Dermis blood vessel endothelial cell (primary cell): ENCODE results near the gene MKLN1. TPM values are rescaled to one million over a fixed set of nuclear protein-coding genes. Genes with fewer than 3 reads are reported as not detected.
"Not testable (repeated sequence)": the region's sequence is repeated elsewhere in the genome, so short reads cannot be mapped to it uniquely, and the experiment has no call there.

Source experiments
- DNase-seq: peaks from one replicate; pipeline ENCODE4 v3.0.0; 2010
- total RNA-seq: library from RNA; depleted of rRNA; stranded (reverse); fragments of >200 nt; gene quantifications from 2 replicates; pipeline ENCODE4 v1.2.3, GENCODE V29; 2014

Gene MKLN1
- total RNA-seq, 1 donor from 2014 or later = 34.5 TPM

DNA sequence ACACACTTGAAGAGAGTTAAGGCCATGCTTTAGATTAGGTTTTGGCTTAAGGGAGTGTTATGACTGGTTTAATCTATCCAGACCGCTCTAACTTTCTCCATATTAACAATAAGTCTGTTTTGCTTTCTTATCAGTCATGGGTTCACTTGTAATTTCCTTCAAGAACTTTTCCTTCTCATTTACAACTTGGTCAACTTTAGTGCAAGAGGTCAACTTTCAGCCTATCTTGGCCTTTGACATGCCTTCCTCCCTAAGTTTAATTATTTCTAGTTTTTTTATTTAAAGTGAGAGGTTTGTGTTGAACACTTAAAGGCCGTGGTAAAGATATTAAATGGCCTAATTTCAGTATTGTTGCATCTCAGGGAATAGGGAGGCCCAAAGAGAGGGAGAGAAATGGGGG, 75.6 kb downstream of the MKLN1 start:
- DNase-seq = no peak

DNA sequence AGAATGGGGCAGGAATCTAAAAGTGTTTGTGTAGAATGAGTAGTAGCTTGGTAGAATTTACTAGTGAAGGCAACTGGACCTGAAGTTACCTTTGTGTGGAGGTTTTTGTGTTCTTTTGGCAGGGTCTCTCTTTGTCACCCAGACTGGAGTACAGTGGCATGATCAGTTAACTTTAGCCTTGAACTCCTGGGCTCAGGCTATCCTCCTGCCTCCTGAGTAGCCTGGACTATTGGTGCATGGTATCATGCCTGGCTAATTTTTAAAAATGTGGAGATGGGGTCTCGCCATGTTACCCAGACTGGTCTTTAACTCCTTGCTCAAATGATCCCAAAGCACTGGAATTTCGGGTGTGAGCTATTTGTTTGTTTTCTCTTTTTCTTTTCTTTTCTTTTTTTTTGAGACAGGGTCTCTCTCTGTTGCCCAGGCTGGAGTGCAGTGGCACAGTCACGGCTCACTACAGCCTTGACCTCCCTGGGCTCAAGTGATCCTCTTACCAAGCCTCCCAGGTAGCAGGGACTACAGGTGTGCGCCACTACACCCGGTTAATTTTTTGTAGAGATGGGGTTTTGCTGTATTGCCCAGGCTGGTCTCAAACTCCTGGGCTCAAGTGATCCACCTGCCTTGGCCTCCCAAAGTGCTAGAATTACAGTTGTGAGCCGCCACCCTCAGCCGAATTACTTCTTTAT, 76.7 kb downstream of the MKLN1 start:
- DNase-seq = no peak

DNA sequence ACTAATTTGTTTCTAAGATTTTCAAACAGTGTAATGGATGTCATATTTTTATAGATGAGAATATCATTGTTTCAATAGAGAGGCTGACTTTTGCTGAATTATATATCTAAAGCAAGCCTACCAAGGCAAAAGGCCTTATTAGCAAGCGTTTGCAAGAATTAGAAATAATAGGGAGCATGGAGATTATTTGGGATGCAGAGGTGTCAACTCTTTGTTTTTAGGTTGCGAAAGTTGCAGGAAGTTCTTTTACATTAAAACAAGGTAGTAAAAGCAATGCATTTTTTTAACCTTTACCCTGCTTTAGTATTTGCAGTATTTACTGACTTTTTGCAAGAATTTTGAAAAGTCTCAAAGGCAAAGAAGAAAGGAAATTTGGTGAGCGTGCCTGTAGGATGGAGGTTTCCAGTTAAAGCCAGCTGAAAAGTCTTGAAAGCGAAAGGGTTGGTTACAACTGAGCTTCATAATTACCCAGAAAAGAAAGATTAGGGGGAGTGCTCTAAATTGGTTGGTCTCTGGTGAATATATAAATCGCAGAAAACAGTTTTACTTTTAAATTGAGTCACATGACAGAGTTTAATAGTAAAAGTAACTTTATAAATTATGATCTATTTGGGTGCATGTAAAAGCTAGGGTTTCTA, 81.6 kb downstream of the MKLN1 start:
- DNase-seq = no peak

DNA sequence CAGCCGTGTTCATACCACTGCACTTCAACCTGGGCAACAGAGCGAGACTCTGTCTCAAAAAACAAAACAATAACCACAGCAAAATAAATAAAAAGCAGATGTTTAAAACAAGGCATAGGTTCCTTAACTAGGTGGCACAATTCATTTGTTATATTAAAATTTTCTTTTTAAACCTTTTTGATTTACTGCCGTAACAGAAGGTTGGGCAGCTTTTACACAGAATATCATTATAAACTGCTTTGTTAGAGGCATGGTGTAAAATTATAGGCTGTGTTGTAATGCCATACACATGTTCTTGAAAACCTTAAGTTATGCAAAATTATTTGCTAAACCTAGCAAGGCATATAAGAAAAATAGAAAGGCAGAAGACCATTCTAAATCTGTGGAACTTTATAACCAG, 84.4 kb downstream of the MKLN1 start:
- DNase-seq = no peak

DNA sequence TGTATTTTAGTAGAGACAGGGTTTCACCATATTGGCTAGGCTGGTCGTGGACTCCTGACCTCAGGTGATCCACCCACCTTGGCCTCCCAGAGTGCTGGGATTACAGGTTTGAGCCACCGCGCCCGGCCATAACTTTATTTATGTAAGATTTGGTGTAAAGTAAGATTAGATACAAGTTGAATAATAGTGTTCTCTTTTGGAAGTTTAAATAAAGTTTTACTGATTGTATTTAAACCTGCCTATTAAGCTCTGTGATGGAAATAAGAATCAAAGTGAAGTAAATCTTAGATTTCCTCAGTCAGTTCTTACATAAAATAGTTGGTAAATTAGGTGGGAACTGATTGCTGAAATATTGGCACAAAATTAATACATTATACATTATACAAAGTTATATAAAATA, 86.0 kb downstream of the MKLN1 start:
- DNase-seq = no peak

DNA sequence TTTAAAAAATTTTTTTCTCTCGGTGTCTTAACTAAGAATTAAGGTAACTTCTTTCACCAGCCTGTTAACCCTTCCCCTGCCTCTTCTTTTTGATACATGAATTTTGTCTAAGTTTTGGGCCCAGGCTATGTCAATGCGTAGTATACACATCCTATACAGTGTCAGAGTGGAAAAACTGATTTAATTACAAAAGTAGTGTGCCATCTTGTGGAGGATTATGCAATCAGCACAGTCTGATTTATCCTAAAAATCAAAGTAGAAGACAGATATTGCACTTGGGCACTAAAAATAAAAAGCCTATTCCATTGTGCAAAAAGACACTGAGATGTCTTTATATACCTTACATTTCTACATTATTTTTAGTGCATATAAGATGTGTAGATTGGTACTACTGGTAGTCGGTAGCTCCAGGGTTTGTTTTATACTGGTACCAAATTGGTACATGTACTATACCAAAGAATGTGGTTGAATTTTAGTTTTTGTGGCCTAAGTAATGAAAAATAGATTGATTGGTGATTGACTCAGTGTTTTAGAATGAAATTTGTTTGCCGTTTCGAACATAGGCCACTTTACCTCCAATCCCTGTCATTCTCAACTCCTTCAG, 96.6 kb downstream of the MKLN1 start:
- peak; percentile 73 for DNase-seq

DNA sequence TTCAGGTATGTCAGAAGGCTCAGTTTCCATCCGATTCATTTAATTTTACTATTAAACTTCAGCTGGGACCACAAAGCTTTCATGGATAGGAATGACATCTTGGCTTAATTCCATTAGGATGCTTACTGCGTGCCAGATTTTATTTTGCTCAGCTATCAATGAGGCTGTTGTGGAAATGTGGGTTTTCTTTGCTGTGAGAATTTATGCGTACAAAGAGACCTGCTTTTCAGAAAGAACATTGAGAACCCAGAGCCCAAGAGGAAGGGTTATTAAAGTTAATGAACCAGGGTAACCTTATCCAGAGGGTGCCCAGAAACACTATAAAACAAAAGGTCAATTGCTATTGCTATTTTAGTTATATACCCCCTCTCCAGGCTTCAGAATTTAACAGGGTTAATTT, 98.3 kb downstream of the MKLN1 start:
- no peak for DNase-seq

DNA sequence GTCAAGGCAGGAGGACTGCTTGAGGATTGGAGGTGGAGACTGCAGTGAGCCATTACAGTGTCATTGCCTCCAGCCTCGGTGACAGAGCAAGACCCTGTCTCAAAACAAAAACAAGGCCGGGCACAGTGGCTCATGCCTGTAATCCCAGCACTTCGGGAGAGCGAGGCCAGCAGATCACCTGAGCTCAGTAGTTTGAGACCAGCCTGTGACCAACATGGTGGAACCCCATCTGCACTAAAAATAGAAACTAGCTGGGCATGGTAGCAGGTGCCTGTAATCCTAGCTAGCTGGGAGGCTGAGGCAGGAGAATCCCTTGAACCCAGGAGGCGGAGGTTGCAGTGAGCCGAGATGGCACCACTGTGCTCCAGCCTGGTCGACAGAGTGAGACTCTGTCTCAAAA, 103.2 kb downstream of the MKLN1 start:
- DNase-seq = not testable (repeated sequence)

DNA sequence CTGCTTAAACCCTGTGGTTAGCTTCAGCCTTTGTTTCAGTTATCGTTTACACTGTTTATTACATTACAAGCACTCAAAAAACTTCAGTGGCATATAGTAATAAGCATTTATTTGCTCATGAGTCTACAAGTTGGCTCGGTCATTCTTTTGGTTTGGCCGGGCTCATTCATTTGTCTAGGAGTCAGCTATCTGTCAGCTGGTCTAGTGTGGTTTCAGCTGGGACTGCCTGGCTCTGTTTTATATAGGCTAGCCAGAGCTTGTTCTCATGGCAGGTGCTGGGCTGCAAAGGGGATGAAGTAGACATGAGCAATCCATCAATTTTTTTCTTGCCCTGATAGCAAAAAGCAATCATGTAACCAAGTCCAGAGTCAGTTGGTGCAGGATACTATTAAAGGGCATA, 103.6 kb downstream of the MKLN1 start:
- no peak for DNase-seq

DNA sequence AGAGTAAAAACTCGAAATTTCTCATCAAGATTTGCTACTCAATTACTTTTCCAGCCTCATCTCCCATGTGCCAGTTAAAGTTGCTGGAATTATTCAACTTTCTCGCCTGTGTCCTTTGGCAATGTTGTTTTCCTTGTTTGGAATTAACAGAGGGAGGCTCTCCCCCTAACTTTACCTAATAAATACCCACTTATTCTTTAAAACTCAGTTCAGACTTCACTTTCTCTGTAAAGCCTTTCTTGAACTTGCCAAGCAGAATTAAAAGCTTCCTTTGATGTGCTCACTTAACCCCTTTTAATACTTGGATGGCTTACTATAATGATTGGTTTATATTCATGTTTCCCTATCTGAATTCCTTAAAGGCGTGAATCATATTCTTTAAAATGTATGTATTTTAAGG, 104.1 kb downstream of the MKLN1 start:
- DNase-seq = no peak

DNA sequence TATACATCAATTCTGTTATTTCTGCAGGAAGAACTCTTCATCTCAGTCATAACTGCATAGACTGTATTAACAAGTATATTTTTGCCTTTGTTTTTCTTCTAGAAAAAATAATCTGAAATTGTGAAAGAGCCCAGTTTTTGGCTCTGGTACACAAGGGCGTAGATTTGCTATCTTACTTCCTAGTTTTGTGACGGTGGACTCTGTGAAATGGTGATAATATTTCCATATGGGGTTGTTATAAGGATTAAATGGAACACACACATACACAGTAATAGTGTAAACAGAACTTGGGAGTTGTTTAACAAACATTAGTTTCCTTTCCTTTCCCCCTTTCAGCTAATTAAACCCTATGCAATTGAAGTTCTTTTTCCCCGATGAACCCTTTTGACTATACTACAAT, 108.7 kb downstream of the MKLN1 start:
- no peak for DNase-seq

DNA sequence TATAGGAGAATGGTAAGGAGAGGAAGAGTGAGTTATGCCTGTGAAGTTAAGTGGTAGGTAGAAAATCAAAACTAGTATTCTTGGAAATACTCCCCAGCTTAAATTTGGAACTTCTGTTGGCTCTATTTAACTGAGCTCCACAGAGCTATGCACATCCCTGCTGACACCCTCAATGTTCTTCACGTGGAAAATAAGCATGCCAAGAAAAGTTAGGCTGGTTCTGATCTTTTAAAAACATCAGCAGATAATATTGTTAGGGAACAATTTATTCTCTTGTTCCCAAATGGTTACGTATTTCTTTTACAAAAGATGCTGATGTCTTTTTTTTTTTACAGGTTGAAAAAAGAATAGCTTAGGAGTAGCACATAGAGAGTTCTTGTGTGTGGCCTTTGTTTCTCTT, 111.3 kb downstream of the MKLN1 start:
- no peak for DNase-seq

DNA sequence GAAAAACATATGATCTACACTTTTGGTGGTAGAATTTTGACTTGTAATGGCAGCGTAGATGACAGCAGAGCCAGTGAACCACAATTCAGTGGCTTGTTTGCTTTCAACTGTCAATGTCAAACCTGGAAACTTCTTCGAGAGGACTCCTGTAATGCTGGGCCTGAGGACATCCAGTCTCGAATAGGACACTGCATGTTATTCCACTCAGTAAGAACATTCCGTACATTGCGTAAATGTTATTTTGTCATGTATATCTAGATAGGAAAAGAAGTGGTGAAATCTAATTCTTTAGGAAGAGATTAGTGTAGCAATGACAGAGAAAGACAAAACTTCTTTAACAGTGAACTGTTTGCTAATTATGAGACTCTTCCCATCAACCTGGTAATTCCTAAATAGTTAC, 115.8 kb downstream of the MKLN1 start:
- DNase-seq = no peak

DNA sequence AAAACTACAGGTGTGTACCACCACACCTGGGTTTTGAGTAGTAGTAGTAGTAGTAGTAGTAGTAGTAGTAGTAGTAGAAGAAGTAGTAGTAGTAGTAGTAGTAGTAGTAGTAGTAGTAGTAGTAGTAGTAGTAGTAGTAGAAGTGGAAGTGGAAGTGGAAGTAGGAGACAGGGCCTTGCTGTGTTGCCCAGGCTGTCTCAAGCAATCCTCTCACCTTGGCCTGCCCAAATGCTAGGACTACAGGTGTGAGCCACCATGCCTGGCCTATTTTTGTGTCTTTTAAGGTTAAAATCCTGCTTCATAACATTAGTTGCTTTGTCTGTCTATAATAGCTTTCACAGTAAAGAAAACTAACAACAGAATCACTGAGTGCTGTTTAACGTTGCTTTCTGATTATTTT, 117.0 kb downstream of the MKLN1 start:
- no peak for DNase-seq

DNA sequence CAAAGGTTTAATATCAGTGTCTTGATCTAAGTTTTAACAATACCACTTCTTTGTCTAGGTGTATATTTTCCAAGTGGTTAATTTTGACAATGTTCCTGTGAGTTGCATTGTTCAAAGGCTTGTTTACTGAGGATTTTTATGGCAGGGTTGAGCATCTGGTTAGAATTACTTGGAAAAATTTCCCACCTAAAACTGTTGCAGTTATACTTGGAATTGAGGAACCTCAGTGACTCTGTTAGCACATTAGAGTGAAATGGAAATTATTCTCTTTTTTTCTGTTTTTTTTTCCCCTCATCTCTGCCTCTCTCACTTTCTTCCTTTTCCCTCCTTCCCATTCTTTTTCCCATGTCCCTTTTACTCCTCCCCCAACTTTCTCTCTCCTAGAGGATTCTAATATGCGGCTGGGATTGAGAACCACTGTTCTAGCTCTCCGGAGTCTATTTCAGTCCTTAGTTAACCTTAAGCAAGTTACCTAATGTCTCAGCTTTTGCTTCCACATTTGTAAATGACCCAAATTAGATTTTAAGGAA, 121.8 kb downstream of the MKLN1 start:
- DNase-seq = no peak

DNA sequence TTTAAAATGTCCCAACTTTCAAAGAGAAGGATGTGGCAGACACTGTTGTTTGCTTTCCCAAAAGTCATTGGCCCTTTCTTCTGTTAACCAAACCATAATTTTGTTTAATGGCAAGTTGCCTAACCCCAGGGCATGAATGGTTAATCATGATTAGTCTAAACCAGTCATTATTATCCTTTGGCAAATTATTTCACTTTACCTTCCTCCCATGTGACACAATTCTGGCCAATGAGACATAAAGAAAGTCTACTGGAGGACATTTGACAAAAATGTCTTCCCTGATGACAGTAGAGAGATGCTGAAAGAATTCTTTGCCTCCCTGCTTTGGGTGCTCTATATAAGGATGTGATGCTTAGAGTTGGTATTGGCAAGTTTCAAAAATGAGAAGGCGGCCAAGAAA, 126.8 kb downstream of the MKLN1 start:
- no peak for DNase-seq

DNA sequence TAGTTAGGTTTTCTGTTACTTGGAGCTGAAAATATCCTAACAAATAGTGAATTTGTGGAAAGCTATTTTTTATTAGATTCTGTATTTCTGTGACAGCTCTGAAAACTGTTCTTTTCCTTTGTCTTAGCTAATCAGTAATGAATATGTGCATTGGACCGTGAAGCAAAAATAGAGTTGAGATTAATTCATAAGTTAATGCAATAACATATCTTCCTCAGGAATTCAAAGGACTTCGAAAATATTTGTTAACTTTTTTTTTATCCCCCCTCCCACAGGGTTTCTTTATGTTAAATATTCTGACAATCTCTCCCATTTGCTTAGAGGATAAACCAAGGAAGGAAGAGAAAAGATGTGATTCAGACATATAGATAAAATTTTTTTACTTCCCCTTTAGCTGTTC, 127.3 kb downstream of the MKLN1 start:
- DNase-seq = no peak

DNA sequence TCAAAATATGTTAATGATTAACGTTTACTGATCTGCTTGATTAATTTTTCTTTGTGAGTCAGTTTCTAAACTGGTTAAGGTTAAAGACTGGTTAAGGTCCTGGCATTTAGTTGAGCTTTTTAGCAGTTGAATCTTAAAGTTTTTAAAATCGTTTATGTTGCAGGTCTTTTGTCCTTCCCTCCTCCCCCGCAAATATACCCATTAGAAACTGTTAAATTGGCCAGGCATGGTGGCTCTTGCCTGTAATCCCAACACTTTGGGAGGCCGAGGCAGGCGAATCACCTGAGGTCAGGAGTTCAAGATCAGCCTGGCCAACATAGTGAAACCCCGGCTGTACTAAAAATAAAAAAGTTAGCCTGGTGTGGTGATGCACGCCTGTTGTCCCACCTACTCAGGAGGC, 127.9 kb downstream of the MKLN1 start:
- no peak for DNase-seq

DNA sequence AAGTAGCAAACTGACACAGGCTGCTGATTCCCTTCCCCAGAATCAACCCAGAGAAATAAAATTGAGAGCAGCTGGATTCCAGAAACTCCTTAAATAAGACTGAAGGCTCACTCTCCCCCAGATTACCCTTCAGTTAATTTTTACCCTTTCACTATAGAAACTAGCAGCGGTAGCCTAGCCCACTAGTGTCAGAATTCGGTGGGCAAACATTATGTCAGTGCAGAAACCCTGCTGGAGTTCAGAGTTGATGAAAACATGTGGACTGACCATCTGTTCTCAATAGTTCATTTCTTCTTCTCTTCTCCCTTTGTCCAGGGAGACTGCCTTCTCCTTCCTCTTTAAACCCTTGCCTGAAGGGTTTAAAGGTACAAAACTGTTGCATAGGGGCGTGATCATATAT, 128.7 kb downstream of the MKLN1 start:
- DNase-seq = no peak

DNA sequence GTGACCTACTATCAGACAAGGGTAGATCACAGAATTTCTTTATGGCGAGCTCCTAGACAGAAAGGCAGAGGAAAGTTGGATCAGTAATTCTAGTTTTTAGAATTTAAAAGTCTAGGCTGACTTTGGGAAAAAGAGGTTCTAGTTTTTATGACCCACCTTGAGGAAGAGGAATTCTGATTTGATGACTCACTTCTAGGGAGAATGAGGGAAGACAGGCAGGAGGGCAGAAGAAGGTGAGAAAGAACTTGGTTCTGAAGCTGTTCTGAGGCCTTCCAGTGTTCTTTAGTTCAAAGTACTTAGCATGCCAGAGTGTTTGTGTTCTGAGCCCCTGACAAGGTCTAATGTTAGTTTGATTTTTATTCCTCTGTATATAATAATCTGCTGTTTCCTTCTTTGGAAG, 131.6 kb downstream of the MKLN1 start:
- peak; percentile 2 for DNase-seq

DNA sequence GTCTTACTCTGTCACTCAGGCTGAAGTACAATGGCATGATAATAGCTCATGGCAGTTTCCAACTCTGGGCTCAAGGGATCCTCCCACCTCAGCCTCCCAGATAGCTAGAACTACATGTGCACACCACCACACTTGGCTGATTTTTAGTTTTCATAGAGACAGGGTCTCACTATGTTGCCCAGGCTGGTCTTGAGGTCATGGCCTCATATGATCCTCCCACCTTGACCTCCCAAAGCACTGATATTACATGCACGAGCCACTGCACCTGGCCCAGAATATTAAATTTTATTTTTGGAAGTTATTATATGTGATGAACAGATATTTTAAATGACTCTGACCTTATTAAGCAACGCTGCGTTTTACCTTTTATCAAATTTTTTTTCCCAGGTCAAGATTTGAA, 134.4 kb downstream of the MKLN1 start:
- no peak for DNase-seq

DNA sequence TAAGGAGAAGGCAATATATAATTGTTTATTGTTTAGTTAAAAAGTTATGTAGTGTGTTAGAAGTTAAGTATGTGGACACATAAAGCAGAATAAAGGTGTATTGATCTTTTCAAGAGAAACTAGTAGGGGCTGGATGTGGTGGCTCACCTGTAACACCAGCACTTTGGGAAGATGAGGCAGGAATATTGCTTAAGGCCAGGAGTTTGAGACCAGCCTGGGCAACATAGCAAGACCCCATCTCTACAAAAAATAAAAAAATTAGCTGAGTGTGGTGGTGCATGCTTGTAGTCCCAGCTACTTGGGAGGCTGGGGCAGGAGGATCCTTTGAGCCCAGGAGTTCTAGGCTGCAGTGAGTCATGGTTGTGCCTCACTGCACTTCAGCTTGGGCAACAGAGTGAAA, 135.0 kb downstream of the MKLN1 start:
- not testable (repeated sequence) for DNase-seq

DNA sequence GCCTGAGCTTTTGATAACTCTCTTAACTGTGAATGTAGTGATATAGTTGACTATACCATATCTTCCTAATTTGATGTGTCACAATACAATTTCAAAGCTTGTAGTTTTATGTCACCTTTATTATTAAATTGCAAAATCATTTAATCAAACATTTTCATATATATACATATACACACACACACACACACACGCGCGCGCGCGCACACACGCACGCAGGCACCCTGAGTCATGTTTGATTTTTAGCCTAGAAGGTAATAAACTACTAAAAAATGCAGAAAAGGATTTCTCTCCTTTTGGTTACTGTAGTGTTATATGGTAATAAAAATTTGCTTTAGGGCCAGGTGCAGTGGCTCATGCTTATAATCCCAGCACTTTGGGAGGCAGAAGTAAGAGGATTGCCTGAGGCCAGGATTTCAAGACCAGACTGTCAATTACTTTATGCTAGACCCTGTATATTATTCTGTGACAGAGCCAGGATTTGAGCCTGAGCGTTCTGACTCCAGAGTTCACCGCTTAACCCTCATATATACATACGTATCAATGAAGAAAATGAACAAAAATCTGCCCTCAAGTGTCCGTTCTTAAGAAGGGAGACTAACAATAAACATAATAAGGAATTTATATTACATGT, 139.2 kb downstream of the MKLN1 start:
- no peak for DNase-seq

DNA sequence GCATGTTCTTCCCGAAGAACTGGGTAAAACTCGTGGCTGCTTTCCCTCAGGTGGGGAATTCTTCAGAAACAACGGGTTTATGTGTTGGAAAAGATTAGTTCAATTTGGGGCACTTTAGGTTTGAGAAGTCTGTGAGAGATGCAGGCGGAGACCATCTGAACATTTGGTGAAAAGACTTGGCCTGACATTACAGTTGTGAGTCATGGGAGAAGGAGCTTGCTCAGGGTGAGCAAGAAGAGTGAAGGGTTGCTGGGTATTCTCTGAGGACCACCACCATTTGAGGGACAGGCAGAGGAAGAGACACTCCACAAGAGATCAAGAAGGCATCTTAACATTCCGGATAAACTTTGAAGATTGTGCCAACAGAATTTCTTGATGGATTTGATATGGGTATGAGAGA, 140.1 kb downstream of the MKLN1 start:
- DNase-seq = no peak
